Ishikawa (cell line): Measurements from ENCODE around the gene ERVW-1.

Experiments used
- CEBPB ChIP-seq: IDR thresholded peaks from 2 replicates; pipeline ENCODE4 v1.6.1; 2012
- CREB1 ChIP-seq: IDR thresholded peaks from 2 replicates; pipeline ENCODE4 v1.6.1; 2012; ENCODE audit warnings: low read depth
- EGR1 ChIP-seq: IDR thresholded peaks from 2 replicates; pipeline ENCODE4 v1.6.1; 2012
- EP300 ChIP-seq: IDR thresholded peaks from 2 replicates; pipeline ENCODE4 v1.6.1; 2012; ENCODE audit warnings: borderline replicate concordance
- FOXM1 ChIP-seq: IDR thresholded peaks from 2 replicates; pipeline ENCODE4 v1.6.1; 2012; ENCODE audit warnings: low read depth, borderline replicate concordance
- NFIC ChIP-seq: IDR thresholded peaks from 2 replicates; pipeline ENCODE4 v1.6.1; 2012
- RAD21 ChIP-seq: IDR thresholded peaks from 2 replicates; pipeline ENCODE4 v1.6.1; 2012; ENCODE audit warnings: low read depth
- TAF1 ChIP-seq: IDR thresholded peaks from 2 replicates; pipeline ENCODE4 v1.6.1; 2012; ENCODE audit warnings: low read depth, mild to moderate bottlenecking
- TCF12 ChIP-seq: IDR thresholded peaks from 2 replicates; pipeline ENCODE4 v1.6.1; 2012; ENCODE audit warnings: low read depth
- TEAD4 ChIP-seq: IDR thresholded peaks from 2 replicates; pipeline ENCODE4 v1.6.1; 2012
- YY1 ChIP-seq: IDR thresholded peaks from 2 replicates; pipeline ENCODE4 v1.6.1; 2012; ENCODE audit warnings: low read depth
- ZBTB7A ChIP-seq: IDR thresholded peaks from 2 replicates; pipeline ENCODE4 v1.6.1; 2012; ENCODE audit warnings: low read depth
- TF ChIP-seq, protein P1 (sequence below): IDR thresholded peaks from 2 replicates; pipeline ENCODE4 v1.6.1; 2012
- TF ChIP-seq, protein P2 (sequence below): IDR thresholded peaks from 2 replicates; pipeline ENCODE4 v1.6.1; 2012
- TF ChIP-seq, protein P3 (sequence below): IDR thresholded peaks from 2 replicates; pipeline ENCODE4 v1.6.1; 2012; ENCODE audit warnings: low read depth, mild to moderate bottlenecking

Gene ERVW-1

DNA sequence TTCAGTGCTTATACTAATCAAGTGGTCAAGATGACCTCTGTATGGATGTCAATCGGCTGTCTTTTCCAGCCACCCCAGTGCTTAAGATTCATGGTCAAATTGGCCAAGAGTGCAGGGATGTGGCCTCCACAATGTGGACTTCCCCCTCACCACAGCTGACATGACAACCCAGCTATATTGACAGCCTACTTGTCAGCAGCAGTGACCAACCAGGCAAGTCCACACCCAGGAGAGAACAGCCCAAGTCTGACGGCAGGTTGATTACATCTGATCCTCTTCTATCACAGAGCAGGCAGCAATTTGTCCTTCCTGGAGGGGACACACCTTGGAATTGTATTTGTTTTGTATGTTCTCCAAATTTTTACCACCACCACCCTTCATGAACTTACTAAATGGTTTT lies 8.2 kb upstream of the ERVW-1 start:
- TF ChIP-seq, protein P1, sequence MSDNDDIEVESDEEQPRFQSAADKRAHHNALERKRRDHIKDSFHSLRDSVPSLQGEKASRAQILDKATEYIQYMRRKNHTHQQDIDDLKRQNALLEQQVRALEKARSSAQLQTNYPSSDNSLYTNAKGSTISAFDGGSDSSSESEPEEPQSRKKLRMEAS, result no peak
- TF ChIP-seq EP300, result no peak
- TF ChIP-seq YY1, result no peak
- TF ChIP-seq RAD21, result no peak
- TF ChIP-seq, protein P2, sequence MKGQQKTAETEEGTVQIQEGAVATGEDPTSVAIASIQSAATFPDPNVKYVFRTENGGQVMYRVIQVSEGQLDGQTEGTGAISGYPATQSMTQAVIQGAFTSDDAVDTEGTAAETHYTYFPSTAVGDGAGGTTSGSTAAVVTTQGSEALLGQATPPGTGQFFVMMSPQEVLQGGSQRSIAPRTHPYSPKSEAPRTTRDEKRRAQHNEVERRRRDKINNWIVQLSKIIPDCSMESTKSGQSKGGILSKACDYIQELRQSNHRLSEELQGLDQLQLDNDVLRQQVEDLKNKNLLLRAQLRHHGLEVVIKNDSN, result no peak
- no peak for TF ChIP-seq NFIC
- TF ChIP-seq FOXM1, result no peak
- TF ChIP-seq TCF12, result no peak
- TF ChIP-seq, protein P3, sequence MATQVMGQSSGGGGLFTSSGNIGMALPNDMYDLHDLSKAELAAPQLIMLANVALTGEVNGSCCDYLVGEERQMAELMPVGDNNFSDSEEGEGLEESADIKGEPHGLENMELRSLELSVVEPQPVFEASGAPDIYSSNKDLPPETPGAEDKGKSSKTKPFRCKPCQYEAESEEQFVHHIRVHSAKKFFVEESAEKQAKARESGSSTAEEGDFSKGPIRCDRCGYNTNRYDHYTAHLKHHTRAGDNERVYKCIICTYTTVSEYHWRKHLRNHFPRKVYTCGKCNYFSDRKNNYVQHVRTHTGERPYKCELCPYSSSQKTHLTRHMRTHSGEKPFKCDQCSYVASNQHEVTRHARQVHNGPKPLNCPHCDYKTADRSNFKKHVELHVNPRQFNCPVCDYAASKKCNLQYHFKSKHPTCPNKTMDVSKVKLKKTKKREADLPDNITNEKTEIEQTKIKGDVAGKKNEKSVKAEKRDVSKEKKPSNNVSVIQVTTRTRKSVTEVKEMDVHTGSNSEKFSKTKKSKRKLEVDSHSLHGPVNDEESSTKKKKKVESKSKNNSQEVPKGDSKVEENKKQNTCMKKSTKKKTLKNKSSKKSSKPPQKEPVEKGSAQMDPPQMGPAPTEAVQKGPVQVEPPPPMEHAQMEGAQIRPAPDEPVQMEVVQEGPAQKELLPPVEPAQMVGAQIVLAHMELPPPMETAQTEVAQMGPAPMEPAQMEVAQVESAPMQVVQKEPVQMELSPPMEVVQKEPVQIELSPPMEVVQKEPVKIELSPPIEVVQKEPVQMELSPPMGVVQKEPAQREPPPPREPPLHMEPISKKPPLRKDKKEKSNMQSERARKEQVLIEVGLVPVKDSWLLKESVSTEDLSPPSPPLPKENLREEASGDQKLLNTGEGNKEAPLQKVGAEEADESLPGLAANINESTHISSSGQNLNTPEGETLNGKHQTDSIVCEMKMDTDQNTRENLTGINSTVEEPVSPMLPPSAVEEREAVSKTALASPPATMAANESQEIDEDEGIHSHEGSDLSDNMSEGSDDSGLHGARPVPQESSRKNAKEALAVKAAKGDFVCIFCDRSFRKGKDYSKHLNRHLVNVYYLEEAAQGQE, result no peak
- no peak for TF ChIP-seq CREB1
- no peak for TF ChIP-seq EGR1
- TF ChIP-seq TEAD4, result no peak
- no peak for TF ChIP-seq ZBTB7A

DNA sequence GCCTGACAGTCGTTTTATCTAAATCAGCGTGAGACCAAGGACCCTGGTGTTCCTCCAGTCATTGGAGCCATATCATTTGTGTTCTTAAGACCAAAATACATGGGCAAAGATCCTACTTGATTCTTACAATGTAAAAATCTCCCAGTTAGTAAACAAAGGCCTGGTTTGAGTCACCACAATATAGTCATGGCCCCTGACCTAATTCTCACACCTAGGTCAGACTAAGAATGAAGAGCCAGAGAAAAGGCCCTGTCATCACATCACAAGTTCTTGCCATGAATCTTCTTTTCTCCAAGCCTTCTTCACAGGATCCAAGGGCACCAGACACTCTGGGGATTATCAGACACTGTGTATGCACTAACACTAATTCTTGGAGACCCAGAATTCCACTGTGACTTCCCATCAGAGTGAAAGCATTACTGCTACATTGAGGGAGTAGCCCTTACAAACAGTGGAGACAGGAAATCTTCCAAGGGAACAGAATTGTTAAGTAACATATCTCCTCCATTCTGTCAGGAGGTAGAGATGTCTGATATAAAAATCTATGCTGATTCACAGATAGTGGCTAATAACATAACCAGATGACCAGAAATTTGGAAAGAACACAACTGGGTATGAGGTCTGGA lies 7.6 kb upstream of the ERVW-1 start:
- TF ChIP-seq RAD21 (no peak), YY1 (no peak), NFIC (no peak), TAF1 (no peak), TCF12 (no peak), FOXM1 (no peak), CREB1 (no peak), EP300 (no peak)
- TF ChIP-seq, protein P1, result no peak

DNA sequence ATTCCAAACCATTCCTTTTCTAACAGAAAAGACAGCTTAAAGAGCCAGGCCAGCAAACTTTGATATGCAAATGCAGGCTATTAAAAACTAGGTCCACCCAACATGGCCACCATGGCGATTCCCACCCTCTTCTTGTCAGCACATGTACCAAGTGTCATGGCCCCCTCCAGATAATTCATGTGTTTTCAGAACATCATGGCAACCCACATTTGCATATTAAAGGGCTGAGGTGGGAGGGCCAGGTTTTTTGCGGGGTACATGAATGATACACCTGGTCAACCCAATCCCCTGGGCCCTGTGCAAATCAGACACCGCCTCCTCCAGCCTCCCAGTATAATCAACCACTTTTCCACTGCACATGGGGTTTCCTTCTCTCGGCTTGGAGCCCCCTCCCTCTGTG lies 965 bp upstream of the ERVW-1 start:
- TF ChIP-seq RAD21, result no peak
- no peak for TF ChIP-seq NFIC
- TF ChIP-seq, protein P3, result no peak
- no peak for TF ChIP-seq EP300
- TF ChIP-seq CREB1, result no peak

DNA sequence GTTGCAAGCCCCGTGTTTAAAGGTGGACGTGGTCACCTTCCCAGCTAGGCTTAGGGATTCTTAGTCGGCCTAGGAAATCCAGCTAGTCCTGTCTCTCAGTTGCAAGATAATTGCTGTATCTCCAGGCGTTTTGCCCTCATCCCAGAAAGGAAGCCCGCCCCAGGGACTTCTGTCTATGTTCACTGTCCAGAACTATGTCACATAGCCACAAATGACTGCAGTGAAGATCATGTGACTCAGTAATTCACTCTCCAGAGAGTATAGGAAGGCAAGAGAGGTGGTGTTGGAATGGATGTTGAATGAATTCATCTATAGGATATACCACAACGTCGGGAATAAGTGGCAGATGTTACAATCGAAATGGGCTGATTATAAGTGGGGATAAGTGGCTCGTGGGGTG lies 349 bp upstream of the ERVW-1 start:
- TF ChIP-seq, protein P1, result no peak
- TF ChIP-seq EGR1 (no peak), YY1 (no peak), CEBPB (no peak)
- TF ChIP-seq, protein P2, result no peak

DNA sequence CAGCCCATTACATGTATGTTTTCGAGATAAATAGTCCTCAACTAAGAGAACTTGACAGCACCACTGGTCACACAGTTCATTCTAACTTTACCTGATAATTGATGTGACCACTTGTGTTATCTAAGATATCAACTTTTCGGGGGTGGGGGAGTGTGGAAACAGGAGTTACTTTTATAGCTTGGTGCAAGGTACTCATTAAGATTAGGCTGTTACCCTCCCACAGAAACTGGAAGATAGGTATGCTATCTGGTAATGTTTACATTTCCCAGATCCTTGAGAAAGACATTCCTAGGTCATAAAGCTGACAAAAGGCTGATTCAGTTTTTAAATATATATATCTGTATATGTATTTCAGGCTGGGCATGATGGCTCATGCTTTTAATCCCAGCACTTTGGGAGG lies 11.1 kb downstream of the ERVW-1 start:
- no peak for TF ChIP-seq YY1
- no peak for TF ChIP-seq NFIC
- no peak for TF ChIP-seq EGR1
- no peak for TF ChIP-seq TAF1
- no peak for TF ChIP-seq CREB1

DNA sequence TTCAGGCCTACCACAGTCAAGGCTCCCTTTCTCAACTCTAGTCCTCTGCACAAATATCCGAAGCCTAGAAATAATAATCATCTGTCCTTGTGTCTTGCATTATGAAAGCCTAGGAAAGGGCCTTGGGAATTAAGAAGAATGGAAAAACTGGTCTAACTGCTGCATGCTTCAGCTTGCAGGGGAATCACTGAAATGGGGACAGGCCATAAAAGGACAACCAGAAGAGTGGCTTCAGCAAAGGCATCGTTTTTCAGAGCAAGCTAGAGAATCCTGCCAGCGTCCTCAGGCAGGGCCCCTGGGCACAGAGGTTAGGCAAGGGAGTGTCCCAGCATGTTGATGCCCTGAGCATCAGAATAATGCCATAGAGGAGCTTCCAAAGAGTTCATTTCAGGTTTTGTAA lies 13.2 kb downstream of the ERVW-1 start:
- TF ChIP-seq CREB1, result no peak
- TF ChIP-seq FOXM1, result no peak
- TF ChIP-seq RAD21, result no peak
- TF ChIP-seq, protein P3, result no peak
- TF ChIP-seq TAF1, result no peak
- no peak for TF ChIP-seq EP300
- TF ChIP-seq TCF12, result no peak
- no peak for TF ChIP-seq CEBPB
- TF ChIP-seq, protein P1, result no peak
- TF ChIP-seq, protein P2, result no peak
- TF ChIP-seq YY1, result no peak
- TF ChIP-seq EGR1, result no peak
- no peak for TF ChIP-seq NFIC
- no peak for TF ChIP-seq ZBTB7A
